Liver (tissue), 3 donors: ENCODE measurements around the gene ZNF423.

Experiments
- GABPA ChIP-seq, 2 donors: IDR thresholded peaks in 1 of 2; conservative IDR thresholded peaks in 1 of 2; 2 replicates each; pipeline ENCODE4 v1.6.1; 2016; ENCODE audit warnings: antibody characterized with exemption in 2 of 2, mild to moderate bottlenecking in 1 of 2, moderate library complexity in 1 of 2
- HNF4A ChIP-seq, 2 donors: conservative IDR thresholded peaks; 2 replicates each; pipeline ENCODE4 v1.6.1; 2016; ENCODE audit warnings: antibody characterized with exemption in 2 of 2, mild to moderate bottlenecking in 2 of 2
- YY1 ChIP-seq: IDR thresholded peaks from 2 replicates; pipeline ENCODE4 v1.6.1; 2016; ENCODE audit warnings: antibody characterized with exemption, mild to moderate bottlenecking
- TF ChIP-seq, protein P1 (sequence below): fragments of 150-350 bp; IDR thresholded peaks from 2 replicates; pipeline ENCODE4 v1.5.1; 2017; ENCODE audit warnings: improper control_type of control experiment, low read depth, low read length; ENCODE audit not compliant: missing input control
- TF ChIP-seq, protein P2 (sequence below): IDR thresholded peaks from 2 replicates; pipeline ENCODE4 v1.6.1; 2016; ENCODE audit warnings: antibody characterized with exemption
- TF ChIP-seq, protein P3 (sequence below): IDR thresholded peaks from 2 replicates; pipeline ENCODE4 v1.6.1; 2016; ENCODE audit warnings: antibody characterized with exemption, mild to moderate bottlenecking
- donor health status: healthy.
- donor health status: healthy.

DNA sequence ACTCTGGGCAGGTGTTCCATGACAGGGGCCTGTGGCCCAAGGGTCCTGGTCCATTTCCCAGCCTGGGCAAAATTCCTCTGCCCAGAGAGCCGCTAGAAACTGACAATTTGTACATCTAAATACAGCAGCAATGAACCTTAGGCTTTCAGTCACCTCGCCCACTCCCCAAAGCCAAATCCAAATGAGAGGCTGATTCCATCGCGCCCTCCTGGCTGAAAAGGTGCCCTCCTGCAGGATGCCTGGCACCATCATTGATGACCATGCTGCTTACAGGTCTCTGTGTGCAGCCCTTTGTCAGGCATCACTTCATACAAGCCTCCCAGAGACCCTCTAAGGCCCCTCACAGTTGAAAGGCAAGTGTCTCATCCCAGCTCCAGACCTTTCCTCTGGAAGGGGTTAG lies 367.6 kb downstream of the ZNF423 start:
- TF ChIP-seq, protein P1, sequence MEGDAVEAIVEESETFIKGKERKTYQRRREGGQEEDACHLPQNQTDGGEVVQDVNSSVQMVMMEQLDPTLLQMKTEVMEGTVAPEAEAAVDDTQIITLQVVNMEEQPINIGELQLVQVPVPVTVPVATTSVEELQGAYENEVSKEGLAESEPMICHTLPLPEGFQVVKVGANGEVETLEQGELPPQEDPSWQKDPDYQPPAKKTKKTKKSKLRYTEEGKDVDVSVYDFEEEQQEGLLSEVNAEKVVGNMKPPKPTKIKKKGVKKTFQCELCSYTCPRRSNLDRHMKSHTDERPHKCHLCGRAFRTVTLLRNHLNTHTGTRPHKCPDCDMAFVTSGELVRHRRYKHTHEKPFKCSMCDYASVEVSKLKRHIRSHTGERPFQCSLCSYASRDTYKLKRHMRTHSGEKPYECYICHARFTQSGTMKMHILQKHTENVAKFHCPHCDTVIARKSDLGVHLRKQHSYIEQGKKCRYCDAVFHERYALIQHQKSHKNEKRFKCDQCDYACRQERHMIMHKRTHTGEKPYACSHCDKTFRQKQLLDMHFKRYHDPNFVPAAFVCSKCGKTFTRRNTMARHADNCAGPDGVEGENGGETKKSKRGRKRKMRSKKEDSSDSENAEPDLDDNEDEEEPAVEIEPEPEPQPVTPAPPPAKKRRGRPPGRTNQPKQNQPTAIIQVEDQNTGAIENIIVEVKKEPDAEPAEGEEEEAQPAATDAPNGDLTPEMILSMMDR, result no peak
- TF ChIP-seq HNF4A (conservative IDR thresholded peaks at IDR 0.05), result no peak
- no peak for TF ChIP-seq YY1
- TF ChIP-seq GABPA (IDR thresholded peaks at IDR 0.05 in 1 of 2, conservative IDR thresholded peaks at IDR 0.05 in 1 of 2), result no peak
- TF ChIP-seq, protein P2, sequence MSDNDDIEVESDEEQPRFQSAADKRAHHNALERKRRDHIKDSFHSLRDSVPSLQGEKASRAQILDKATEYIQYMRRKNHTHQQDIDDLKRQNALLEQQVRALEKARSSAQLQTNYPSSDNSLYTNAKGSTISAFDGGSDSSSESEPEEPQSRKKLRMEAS, result no peak
- TF ChIP-seq, protein P3, sequence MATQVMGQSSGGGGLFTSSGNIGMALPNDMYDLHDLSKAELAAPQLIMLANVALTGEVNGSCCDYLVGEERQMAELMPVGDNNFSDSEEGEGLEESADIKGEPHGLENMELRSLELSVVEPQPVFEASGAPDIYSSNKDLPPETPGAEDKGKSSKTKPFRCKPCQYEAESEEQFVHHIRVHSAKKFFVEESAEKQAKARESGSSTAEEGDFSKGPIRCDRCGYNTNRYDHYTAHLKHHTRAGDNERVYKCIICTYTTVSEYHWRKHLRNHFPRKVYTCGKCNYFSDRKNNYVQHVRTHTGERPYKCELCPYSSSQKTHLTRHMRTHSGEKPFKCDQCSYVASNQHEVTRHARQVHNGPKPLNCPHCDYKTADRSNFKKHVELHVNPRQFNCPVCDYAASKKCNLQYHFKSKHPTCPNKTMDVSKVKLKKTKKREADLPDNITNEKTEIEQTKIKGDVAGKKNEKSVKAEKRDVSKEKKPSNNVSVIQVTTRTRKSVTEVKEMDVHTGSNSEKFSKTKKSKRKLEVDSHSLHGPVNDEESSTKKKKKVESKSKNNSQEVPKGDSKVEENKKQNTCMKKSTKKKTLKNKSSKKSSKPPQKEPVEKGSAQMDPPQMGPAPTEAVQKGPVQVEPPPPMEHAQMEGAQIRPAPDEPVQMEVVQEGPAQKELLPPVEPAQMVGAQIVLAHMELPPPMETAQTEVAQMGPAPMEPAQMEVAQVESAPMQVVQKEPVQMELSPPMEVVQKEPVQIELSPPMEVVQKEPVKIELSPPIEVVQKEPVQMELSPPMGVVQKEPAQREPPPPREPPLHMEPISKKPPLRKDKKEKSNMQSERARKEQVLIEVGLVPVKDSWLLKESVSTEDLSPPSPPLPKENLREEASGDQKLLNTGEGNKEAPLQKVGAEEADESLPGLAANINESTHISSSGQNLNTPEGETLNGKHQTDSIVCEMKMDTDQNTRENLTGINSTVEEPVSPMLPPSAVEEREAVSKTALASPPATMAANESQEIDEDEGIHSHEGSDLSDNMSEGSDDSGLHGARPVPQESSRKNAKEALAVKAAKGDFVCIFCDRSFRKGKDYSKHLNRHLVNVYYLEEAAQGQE, result no peak
